ENCODE data around the gene DPM3. TPM values are rescaled to one million over a fixed set of nuclear protein-coding genes. Genes with fewer than 3 reads are reported as not detected.

DPM3 gene
- total RNA-seq, 6 experiments from 2014 or later, result 50.4 to 106 (median 60.4) TPM

- H3K27ac ChIP-seq, result peak overlapping the region; percentile 97 to 100 (median 99)
- H3K4me3 ChIP-seq, result no peak overlapping the region
- ATAC-seq (peak; percentile 47 to 75 (median 66)), DNase-seq (peak; percentile 82 to 95 (median 90))
- H3K4me1 ChIP-seq, result peaks cover 0 to 61% (median 29%) of the 10 kb centered on the region in 4 donors
- intact Hi-C loops (cut with DNase I), result loop anchor here in 1 of 2 donors (2.0 kb wide), 1 partner anchor 21 kb away; the partner anchor contains the start of gene EFNA1
- H3K9me3 ChIP-seq, result no peaks in the 10 kb centered on the region
- no peaks in the 10 kb centered on the region for H3K27me3 ChIP-seq
- TF ChIP-seq POLR2A (IDR thresholded peaks at IDR 0.05), result peak; percentile 60
- TF ChIP-seq CTCF (IDR thresholded peaks at IDR 0.05), result no peak
- no peaks in the 10 kb centered on the region for H3K36me3 ChIP-seq
- 24% methylated on average over 7 of the region's 7 CpGs for WGBS (ENCODE audit: insufficient coverage, low coverage, low lambda C conversion rate, missing lambda C conversion rate)
Measured at GRCh38 chr1:155105604-155106011, 34.7 kb downstream of the DPM3 start.

- Histone ChIP-seq H3K4me1 (peaks cover 0 to 61% (median 29%) of the 10 kb centered on the region in 4 donors), H3K27ac (peak overlapping the region; percentile 97 to 100 (median 99))
- 28% methylated on average over 7 of the region's 7 CpGs for WGBS (ENCODE audit: insufficient coverage, low coverage, low lambda C conversion rate, missing lambda C conversion rate)
Measured at GRCh38 chr1:155104605-155105534, 35.5 kb downstream of the DPM3 start.

GRCh38 chr1:155103325-155103724 lies 37.0 kb downstream of the DPM3 start:
- intact Hi-C loops (cut with DNase I), result no loop called here
- peak overlapping the region; percentile 97 to 100 (median 99) for H3K27ac ChIP-seq
- peaks cover 0 to 60% (median 29%) of the 10 kb centered on the region in 4 donors for H3K4me1 ChIP-seq
- DNase-seq (peak in 1 of 3 donors; percentile 40), ATAC-seq (peak in 3 of 4 donors; percentile 4 to 8 (median 7))
- TF ChIP-seq POLR2A (IDR thresholded peaks at IDR 0.05) (no peak), CTCF (IDR thresholded peaks at IDR 0.05) (no peak)
- WGBS (ENCODE audit: insufficient coverage, low coverage, low lambda C conversion rate, missing lambda C conversion rate), result 25% methylated on average over 9 of the region's 9 CpGs
- H3K9me3 ChIP-seq, result no peaks in the 10 kb centered on the region
- H3K4me3 ChIP-seq, result no peak overlapping the region
- no peaks in the 10 kb centered on the region for H3K27me3 ChIP-seq
- H3K36me3 ChIP-seq, result no peaks in the 10 kb centered on the region

More at GRCh38 chr1:155104605-155105534, 35.5 kb downstream of the DPM3 start:
- intact Hi-C loops (cut with DNase I), result loop anchor here in 1 of 2 donors (2.0 kb wide), 1 partner anchor 22 kb away; the partner anchor contains the start of gene EFNA1
- no peaks in the 10 kb centered on the region for H3K36me3 ChIP-seq
- no peak for DNase-seq
- H3K27me3 ChIP-seq, result no peaks in the 10 kb centered on the region
- H3K9me3 ChIP-seq, result no peaks in the 10 kb centered on the region
- ATAC-seq, result peak in 3 of 4 donors; percentile 0 to 4 (median 3)
- TF ChIP-seq POLR2A (IDR thresholded peaks at IDR 0.05), result no peak
- TF ChIP-seq CTCF (IDR thresholded peaks at IDR 0.05), result no peak
- H3K4me3 ChIP-seq, result no peak overlapping the region

GRCh38 chr1:155099331-155099730 lies 41.0 kb downstream of the DPM3 start:
- H3K4me1 ChIP-seq, result peaks cover 0 to 34% (median 17%) of the 10 kb centered on the region in 4 donors
- ATAC-seq (no peak), DNase-seq (no peak)
- no peaks in the 10 kb centered on the region for H3K36me3 ChIP-seq
- intact Hi-C loops (cut with DNase I), result no loop called here
- 79% methylated on average over 7 of the region's 7 CpGs for WGBS (ENCODE audit: insufficient coverage, low coverage, low lambda C conversion rate, missing lambda C conversion rate)
- H3K27me3 ChIP-seq, result no peaks in the 10 kb centered on the region
- no peak overlapping the region for H3K4me3 ChIP-seq
- TF ChIP-seq POLR2A (IDR thresholded peaks at IDR 0.05) (no peak), CTCF (IDR thresholded peaks at IDR 0.05) (no peak)
- no peaks in the 10 kb centered on the region for H3K9me3 ChIP-seq
- H3K27ac ChIP-seq, result no peak overlapping the region

Data from right lobe of liver (tissue), 6 donors.